Activated B cell treated with CpG ODN at 0.5 μM for 24 hours (primary cell): Measurements from ENCODE around the gene ADGRA3. TPM values are rescaled to one million over a fixed set of nuclear protein-coding genes. Genes with fewer than 3 reads are reported as not detected.

Experiments
- ATAC-seq: fragments of 200-7000 bp; cut with Tn5 transposase; one replicate; pipeline ENCODE4 v1.10.0; 2021; ENCODE audit warnings: low read depth, mild to moderate bottlenecking, moderate library complexity
- CTCF ChIA-PET: fragments of 350-600 bp; sonication (Branson Sonifier 250); formaldehyde crosslinking; loops from one replicate; lab custom pipeline; 2021; ENCODE audit warnings: antibody characterized with exemption; lab: Charles Lee
- POLR2A ChIA-PET: fragments of 350-600 bp; sonication (Branson Sonifier 250); formaldehyde crosslinking; loops from one replicate; lab custom pipeline; 2021; ENCODE audit warnings: antibody characterized with exemption; lab: Charles Lee
- DNase-seq: peaks from one replicate; pipeline ENCODE4 v3.0.0; 2022
- H3K27ac Mint-ChIP-seq: one replicate; pipeline ENCODE4 v1.8.0; 2020; ENCODE audit warnings: mixed read lengths
- H3K27me3 Mint-ChIP-seq: one replicate; pipeline ENCODE4 v1.8.0; 2021; ENCODE audit warnings: mixed read lengths
- H3K36me3 Mint-ChIP-seq: one replicate; pipeline ENCODE4 v1.8.0; 2021; ENCODE audit warnings: low read depth, mixed read lengths
- H3K4me1 Mint-ChIP-seq: one replicate; pipeline ENCODE4 v1.8.0; 2021; ENCODE audit warnings: mixed read lengths
- H3K4me3 Mint-ChIP-seq: one replicate; pipeline ENCODE4 v1.8.0; 2020; ENCODE audit warnings: mild to moderate bottlenecking, mixed read lengths
- H3K9me3 Mint-ChIP-seq: one replicate; pipeline ENCODE4 v1.8.0; 2020; ENCODE audit warnings: mixed read lengths
- intact Hi-C: fragments of 100-400 bp; cut with micrococcal nuclease; formaldehyde crosslinking; loops from one replicate; pipeline ENCODE4 v1.15.1; 2024
- total RNA-seq: library from RNA; stranded (reverse); gene quantifications from 2 replicates; pipeline ENCODE4 v1.2.3, GENCODE V29; 2022
- TF ChIP-seq, protein P1 (sequence below): fragments of 200-600 bp; IDR thresholded peaks from one replicate; pipeline ENCODE4 v1.8.0; 2022; ENCODE audit warnings: antibody characterized with exemption, mild to moderate bottlenecking

ADGRA3 gene
- total RNA-seq, 1 donor from 2014 or later = not detected

DNA sequence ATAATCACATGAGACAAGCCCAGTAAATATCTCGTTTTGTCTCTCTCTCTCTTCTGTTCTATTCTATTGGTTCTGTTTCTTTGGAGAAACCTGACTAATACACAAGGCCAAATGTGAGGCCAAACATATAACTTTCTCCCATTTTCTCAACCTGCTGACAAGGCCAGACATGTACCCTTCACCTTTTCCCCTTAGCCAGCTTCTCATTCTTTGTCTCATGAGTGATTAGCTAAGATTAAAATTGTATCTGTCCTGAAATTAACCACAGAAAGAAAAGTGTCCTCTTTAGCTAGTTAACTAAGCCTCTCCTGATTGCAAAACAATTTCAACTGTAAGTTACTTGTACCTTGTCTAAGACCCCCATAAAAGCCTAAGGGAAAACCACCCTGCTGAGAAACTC is 18.5 kb upstream of the ADGRA3 start:
- ChIA-PET CTCF (no interaction called here), POLR2A (no interaction called here)
- TF ChIP-seq, protein P1, sequence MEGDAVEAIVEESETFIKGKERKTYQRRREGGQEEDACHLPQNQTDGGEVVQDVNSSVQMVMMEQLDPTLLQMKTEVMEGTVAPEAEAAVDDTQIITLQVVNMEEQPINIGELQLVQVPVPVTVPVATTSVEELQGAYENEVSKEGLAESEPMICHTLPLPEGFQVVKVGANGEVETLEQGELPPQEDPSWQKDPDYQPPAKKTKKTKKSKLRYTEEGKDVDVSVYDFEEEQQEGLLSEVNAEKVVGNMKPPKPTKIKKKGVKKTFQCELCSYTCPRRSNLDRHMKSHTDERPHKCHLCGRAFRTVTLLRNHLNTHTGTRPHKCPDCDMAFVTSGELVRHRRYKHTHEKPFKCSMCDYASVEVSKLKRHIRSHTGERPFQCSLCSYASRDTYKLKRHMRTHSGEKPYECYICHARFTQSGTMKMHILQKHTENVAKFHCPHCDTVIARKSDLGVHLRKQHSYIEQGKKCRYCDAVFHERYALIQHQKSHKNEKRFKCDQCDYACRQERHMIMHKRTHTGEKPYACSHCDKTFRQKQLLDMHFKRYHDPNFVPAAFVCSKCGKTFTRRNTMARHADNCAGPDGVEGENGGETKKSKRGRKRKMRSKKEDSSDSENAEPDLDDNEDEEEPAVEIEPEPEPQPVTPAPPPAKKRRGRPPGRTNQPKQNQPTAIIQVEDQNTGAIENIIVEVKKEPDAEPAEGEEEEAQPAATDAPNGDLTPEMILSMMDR = no peak
- Mint-ChIP-seq H3K36me3 (no peaks in the 10 kb centered on the region), H3K4me1 (no peaks in the 10 kb centered on the region), H3K27me3 (no peaks in the 10 kb centered on the region), H3K9me3 (peaks cover 10% of the 10 kb centered on the region), H3K27ac (no peak overlapping the region), H3K4me3 (no peak overlapping the region)
- DNase-seq (no peak), ATAC-seq (no peak)
- intact Hi-C loops = no loop called here

GRCh38 chr4:22532896-22533295 is 17.0 kb upstream of the ADGRA3 start:
- Mint-ChIP-seq H3K4me3 (no peak overlapping the region), H3K4me1 (no peaks in the 10 kb centered on the region), H3K27me3 (no peaks in the 10 kb centered on the region), H3K36me3 (no peaks in the 10 kb centered on the region), H3K27ac (no peak overlapping the region), H3K9me3 (peaks cover 10% of the 10 kb centered on the region)
- POLR2A ChIA-PET = no interaction called here
- intact Hi-C loops = no loop called here
- CTCF ChIA-PET = no interaction called here
- TF ChIP-seq, protein P1 = no peak
- DNase-seq (no peak), ATAC-seq (no peak)

DNA sequence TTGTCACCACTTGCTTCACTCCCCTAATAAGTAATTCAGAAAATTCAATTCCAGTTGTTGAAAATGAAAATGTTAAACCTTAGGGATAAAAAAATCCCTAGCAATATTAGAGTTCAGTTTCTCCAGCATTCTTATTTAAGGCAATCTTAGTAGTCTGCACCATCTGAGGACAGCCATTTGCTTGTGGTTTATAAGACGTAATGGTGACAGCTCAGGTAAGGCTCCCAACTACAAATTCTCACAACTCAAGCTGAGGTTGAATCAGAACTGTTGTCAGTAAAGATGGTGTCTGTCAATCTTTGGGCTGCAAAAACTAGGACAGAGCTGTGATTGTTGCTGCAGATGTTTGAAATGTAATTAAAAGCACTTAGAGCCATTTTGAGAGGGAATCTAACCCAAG is 16.3 kb upstream of the ADGRA3 start:
- no peaks in the 10 kb centered on the region for H3K27me3 Mint-ChIP-seq
- no peak overlapping the region for H3K4me3 Mint-ChIP-seq

GRCh38 chr4:22531311-22532019 is 15.6 kb upstream of the ADGRA3 start:
- CTCF ChIA-PET = no interaction called here
- POLR2A ChIA-PET = no interaction called here
- no peak overlapping the region for H3K27ac Mint-ChIP-seq
- no peaks in the 10 kb centered on the region for H3K36me3 Mint-ChIP-seq
- ATAC-seq (no peak), DNase-seq (no peak)
- TF ChIP-seq, protein P1 = no peak
- H3K9me3 Mint-ChIP-seq = peaks cover 8% of the 10 kb centered on the region
- no peaks in the 10 kb centered on the region for H3K4me1 Mint-ChIP-seq
- no peaks in the 10 kb centered on the region for H3K27me3 Mint-ChIP-seq
- intact Hi-C loops = no loop called here
- H3K4me3 Mint-ChIP-seq = no peak overlapping the region

More for the DNA sequence above, 16.3 kb upstream of the ADGRA3 start:
- intact Hi-C loops = no loop called here
- POLR2A ChIA-PET = no interaction called here
- Mint-ChIP-seq H3K9me3 (peaks cover 8% of the 10 kb centered on the region), H3K36me3 (no peaks in the 10 kb centered on the region), H3K27ac (no peak overlapping the region), H3K4me1 (no peaks in the 10 kb centered on the region)
- CTCF ChIA-PET = no interaction called here
- ATAC-seq (no peak), DNase-seq (no peak)
- TF ChIP-seq, protein P1 = no peak

DNA sequence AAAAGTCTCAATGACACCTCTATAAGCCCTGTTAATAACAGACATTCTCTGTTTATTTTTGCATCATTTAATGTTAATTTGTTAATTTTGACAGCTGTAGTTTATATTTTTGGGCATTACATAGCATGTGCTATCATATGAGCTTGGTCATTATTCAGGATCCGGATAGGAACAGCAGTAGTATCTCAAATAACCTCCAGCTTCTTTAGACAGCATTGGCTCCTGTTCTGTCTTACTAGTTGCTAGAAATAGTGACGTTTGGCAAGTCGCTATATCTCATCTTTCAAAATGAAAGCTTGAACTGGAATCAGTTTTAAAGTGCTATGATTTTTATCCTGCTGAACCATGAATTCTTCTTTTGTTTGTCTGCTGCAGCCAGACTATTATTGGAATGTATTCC is 9.0 kb upstream of the ADGRA3 start:
- intact Hi-C loops = no loop called here
- ATAC-seq = no peak
- Mint-ChIP-seq H3K27me3 (no peaks in the 10 kb centered on the region), H3K36me3 (no peaks in the 10 kb centered on the region), H3K9me3 (no peaks in the 10 kb centered on the region), H3K4me1 (no peaks in the 10 kb centered on the region), H3K4me3 (no peak overlapping the region), H3K27ac (no peak overlapping the region)
- ChIA-PET CTCF (no interaction called here), POLR2A (no interaction called here)
- TF ChIP-seq, protein P1 = no peak
- no peak for DNase-seq
